Cardiac muscle cell (in vitro differentiated cells and primary cell): Measurements from ENCODE around the gene NOL9. TPM values are rescaled to one million over a fixed set of nuclear protein-coding genes. Genes with fewer than 3 reads are reported as not detected.

ENCODE experiments used
- DNase-seq, 2 donors: peaks; one replicate each; pipeline versions ENCODE4 v3.0.0 to v3.0.0-alpha.2; 2010 to 2017; ENCODE audit warnings: low read depth in 1 of 2, low spot score in 1 of 2
- H3K27ac ChIP-seq: fragments of 200-600 bp; sonication (generic); 2 replicates; pipeline ENCODE4 v1.5.1; 2016
- H3K27me3 ChIP-seq: fragments of 200-600 bp; sonication (generic); 2 replicates; pipeline ENCODE4 v1.6.0; 2016; ENCODE audit warnings: control low read depth
- H3K36me3 ChIP-seq: fragments of 200-600 bp; sonication (generic); 2 replicates; pipeline ENCODE4 v1.5.1; 2016; ENCODE audit warnings: control low read depth
- H3K4me1 ChIP-seq: fragments of 200-600 bp; sonication (generic); 2 replicates; pipeline ENCODE4 v1.8.1; 2017; ENCODE audit warnings: low read depth, mild to moderate bottlenecking, mixed run types
- H3K4me3 ChIP-seq: fragments of 200-600 bp; sonication (generic); 2 replicates; pipeline ENCODE4 v1.5.1; 2016; ENCODE audit warnings: mild to moderate bottlenecking
- H3K9me3 ChIP-seq: fragments of 200-600 bp; sonication (generic); 2 replicates; pipeline ENCODE4 v1.5.1; 2017; ENCODE audit warnings: low read depth, mild to moderate bottlenecking, control low read depth
- CTCF ChIP-seq: IDR thresholded peaks from 2 replicates; pipeline ENCODE4 v1.5.1; 2012; ENCODE audit warnings: low read depth, mild to moderate bottlenecking, low read length
- polyA plus RNA-seq: library from polyadenylated mRNA; unstranded; fragments of >200 nt; fragmentation: Nextera tagmentation; extraction: Ambion mirVana; gene quantifications from 2 replicates; pipeline ENCODE4 v1.2.1, GENCODE V29; 2016
- total RNA-seq: library from RNA; depleted of rRNA; stranded (reverse); fragments of >200 nt; gene quantifications from 2 replicates; pipeline ENCODE4 v1.2.3, GENCODE V29; 2016

The NOL9 gene
- total and polyA plus RNA-seq, 2 experiments from 2014 or later: 12.9 to 22.4 TPM

DNA sequence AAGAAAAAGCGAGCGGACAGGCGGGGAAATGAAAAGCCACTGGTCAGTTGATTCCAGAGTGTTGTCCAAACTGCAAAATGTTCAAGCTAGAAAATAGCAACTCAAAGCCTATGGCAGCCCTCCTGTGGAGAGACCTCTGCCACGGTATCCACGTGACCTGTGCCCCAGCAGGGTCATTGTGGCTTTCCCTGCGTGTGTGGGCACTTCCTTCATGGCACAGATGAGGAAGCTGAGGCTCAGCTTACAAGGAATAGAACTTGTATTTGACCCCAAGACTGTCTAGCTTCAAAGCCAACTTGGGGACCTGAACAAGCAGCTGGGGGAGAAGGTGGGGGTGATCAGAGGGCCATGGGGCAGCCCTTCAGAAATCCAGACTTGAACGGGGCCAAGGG lies 47.3 kb downstream of the NOL9 start:
- no peaks in the 10 kb centered on the region for H3K27me3 ChIP-seq
- no peaks in the 10 kb centered on the region for H3K36me3 ChIP-seq
- no peak overlapping the region for H3K27ac ChIP-seq
- H3K4me1 ChIP-seq: no peaks in the 10 kb centered on the region
- no peak for DNase-seq
- no peak overlapping the region for H3K4me3 ChIP-seq
- no peaks in the 10 kb centered on the region for H3K9me3 ChIP-seq
- no peak for TF ChIP-seq CTCF

DNA sequence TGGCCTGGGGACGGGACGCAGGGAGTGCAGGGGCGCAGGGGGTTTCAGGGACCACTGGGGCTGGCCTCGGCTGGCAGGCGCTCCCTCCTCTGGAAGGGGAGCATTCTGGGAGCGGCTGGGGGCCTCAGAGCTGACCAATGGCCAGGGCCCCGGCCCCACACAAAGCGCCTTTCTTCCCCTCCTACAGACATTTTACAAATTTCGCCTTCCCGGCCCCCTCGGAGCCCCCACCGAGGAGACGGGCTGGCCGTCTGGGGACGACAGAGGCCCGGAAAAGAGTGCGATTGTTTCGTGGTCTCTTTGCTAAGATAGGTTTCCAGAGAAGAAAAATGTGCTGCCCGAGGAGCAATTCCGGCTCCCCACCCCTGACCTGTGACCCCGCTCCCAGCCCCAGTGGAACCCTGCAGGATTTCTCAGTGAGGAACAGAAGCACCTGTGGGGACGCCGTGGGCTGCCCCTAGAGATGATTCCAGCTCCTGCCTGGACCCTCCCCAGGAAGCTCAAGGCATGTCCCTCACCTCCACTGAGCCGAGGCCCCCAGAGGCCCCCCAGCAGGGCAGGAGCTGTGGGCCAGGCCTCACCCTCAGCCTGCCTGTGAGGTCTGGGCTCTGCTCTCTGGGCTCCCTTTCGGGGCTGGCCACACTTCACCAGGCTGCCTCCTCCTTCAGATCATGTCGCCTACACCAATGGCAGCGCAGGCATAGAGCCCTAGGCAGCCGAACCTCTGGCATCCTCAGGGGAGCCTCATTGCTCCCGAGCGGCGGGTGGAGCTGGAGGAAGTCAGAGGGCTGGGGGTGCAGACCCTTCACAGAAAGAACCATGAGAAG lies 47.9 kb downstream of the NOL9 start:
- no peak for DNase-seq
- no peak for TF ChIP-seq CTCF
- H3K4me1 ChIP-seq: no peaks in the 10 kb centered on the region

GRCh38 chr1:6505367-6506209 lies 48.7 kb downstream of the NOL9 start:
- H3K27ac ChIP-seq: no peak overlapping the region
- no peaks in the 10 kb centered on the region for H3K9me3 ChIP-seq
- H3K4me1 ChIP-seq: no peaks in the 10 kb centered on the region
- no peaks in the 10 kb centered on the region for H3K27me3 ChIP-seq
- no peak for DNase-seq
- H3K36me3 ChIP-seq: no peaks in the 10 kb centered on the region
- no peak overlapping the region for H3K4me3 ChIP-seq
- TF ChIP-seq CTCF: no peak

More for the DNA sequence above, 47.9 kb downstream of the NOL9 start:
- Histone ChIP-seq H3K4me3 (no peak overlapping the region), H3K36me3 (no peaks in the 10 kb centered on the region), H3K27me3 (no peaks in the 10 kb centered on the region), H3K27ac (no peak overlapping the region), H3K9me3 (no peaks in the 10 kb centered on the region)

DNA sequence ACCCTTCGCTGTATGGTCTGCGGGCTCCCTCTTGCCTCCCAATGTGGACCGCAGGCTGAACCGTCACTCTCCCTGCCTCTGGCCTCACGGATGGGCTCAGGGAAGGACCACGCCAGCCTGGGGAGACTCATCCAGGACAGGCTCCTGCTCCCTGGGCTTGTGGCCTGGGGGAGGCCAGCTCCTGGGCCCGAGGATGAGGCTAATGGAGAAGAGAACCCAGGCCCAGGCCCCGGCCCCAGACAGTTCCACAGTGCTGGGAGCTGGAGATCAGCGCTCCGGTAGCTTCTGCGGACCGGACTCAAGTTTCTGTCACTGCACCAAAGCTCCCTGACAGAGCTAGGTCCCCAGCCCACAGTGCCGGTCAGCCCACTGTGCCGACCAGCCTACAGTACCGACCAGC lies 49.4 kb downstream of the NOL9 start:
- H3K36me3 ChIP-seq: no peaks in the 10 kb centered on the region
- no peaks in the 10 kb centered on the region for H3K9me3 ChIP-seq
- no peaks in the 10 kb centered on the region for H3K27me3 ChIP-seq
- no peaks in the 10 kb centered on the region for H3K4me1 ChIP-seq
- TF ChIP-seq CTCF: no peak
- no peak for DNase-seq
- H3K4me3 ChIP-seq: no peak overlapping the region
- no peak overlapping the region for H3K27ac ChIP-seq

DNA sequence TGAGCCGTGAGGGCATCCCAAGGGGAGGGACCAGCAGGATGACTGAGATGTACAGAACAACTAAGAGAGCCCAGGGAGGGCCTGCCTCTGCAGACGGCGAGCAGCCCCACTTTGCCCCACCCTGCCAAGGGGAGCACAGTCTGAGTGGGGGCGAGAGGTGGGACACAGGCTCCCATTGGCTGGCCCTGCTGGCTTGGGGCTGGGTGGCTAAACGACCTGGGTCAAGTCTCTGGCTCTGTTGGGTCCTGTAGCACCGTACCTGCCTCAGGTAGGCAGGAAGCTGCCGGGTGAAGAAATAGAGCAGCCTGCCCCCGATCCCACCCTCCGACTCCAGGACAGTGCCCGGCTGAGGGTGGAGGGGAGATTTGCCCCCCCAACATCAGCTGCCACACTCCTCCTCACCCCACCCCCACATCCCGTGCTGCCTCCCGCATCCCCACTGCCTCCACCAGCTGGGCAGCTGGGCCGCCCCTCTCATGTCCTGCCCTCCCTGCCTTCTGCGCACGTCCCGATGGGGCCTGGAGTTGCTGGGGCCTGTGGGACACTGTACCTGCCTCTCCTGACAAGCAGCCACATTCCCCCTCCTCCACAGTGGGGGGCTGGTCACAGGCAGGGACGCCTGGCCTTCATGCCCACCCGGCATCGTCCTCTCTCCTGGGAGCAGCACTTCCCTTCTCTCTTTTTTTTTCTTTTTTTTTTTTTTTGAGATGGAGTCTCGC lies 50.3 kb downstream of the NOL9 start:
- no peak overlapping the region for H3K27ac ChIP-seq
- H3K9me3 ChIP-seq: no peaks in the 10 kb centered on the region
- no peak for DNase-seq
- H3K4me3 ChIP-seq: no peak overlapping the region
- H3K36me3 ChIP-seq: no peaks in the 10 kb centered on the region
- no peaks in the 10 kb centered on the region for H3K27me3 ChIP-seq
- no peak for TF ChIP-seq CTCF
- H3K4me1 ChIP-seq: no peaks in the 10 kb centered on the region
